GM18517 (cell line): ENCODE data around the gene GJB2.

Source experiments
- ATAC-seq: cut with Tn5 transposase; IDR thresholded peaks from one replicate; pipeline ENCODE4 v1.9.1; 2021; ENCODE audit warnings: mild to moderate bottlenecking, moderate library complexity; ENCODE audit not compliant: unreplicated experiment

GJB2 gene

GRCh38 chr13:20142927-20143480, 49.7 kb downstream of the GJB2 start:
- ATAC-seq, result no peak

DNA sequence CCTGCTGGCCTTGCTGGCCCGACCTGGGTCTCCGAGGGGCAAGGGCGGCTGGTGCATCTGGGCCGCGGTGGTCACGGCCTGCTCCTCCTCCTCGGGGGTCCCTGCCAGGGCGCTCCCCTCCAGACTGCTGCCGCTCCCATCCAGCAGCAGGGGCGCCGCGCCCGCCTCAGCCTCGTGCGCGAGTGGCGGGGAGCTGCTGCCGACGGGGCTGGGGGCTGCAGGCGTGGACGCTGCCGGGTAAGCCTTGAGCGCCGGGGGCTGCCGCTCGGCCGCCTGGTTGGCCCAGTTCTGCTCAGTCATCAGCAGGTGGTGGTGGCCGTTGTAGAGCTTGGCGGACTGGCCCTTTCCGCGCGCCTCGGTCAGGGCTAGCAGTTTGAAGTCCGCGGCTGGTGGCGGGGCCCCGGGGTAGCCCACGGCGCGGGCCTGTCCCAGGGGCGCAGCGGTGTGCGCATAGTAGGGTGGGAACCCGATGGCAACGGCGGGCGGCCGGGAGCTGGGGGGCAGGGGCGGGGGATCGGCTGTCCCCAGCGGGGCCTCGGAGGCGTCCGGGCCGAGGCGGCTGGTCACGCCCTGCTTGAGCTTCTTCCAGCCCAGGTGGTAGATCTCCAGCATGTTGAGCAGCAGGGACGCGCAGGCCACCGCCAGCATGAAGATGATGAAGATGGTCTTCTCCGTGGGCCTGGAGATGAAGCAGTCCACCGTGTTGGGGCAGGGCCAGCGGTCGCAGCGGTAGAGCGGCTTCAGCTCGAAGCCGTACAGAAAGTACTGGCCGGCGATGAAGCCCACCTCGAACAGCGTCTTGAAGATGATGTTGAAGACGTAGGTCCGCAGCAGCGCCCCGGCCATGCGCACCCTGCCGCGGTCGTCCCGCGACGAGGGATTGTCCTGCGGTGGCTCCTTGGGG, 50.5 kb downstream of the GJB2 start:
- ATAC-seq, result no peak

DNA sequence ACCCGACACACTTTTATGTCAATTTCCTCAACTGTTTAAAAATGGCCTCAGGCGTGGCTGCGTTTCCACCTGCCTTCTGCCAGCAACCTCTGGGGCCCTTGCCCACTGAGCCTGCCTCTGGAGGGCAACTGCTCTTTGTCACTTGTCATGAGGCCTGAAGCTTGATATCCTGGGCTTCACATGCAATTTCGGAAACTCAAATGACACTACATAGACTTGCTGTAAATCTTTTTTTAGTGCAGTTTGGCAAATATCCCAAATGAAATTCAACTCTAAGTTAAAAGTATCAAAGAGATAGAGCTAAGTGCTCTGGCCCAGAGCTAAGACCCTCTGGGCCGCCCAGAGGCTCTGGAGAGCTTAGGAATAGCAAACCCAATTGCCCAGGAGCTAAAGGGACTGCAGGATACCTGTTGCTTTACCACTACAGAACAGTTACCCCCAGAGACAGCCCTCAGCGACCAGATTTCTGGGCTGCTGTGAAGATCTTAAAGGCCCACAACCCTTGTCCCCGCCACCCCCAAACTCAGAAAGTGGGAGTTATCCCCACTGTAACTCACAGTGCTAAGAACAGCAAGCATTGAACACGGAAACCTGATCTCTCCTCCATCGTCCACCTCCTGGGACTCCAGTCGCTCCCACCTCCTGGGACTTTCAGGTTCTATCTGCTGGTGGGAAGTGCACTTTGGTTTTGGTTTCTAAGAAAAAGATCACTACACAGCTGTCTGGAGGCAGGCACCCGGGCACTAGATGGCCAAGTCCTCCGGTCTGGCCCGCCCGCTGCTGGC, 51.3 kb downstream of the GJB2 start:
- ATAC-seq, result no peak

DNA sequence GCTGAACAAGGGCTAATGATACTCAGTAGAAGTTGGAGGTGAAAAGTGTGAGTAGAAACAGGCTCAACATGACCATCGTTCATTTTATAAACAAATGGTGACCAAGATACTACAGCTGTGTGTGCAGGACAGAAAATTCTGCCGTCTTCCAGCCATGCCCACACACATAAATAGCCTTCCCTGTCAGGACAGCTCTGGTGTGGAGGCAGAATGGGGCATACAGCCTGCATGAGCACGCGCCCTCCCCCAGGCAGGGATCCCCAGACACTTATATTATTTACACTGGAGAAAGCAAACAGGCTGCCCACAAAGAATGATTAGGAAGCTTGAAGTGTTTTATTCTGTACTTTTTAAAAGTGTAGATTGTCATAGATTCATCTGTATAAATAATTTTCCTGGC, 52.3 kb downstream of the GJB2 start:
- no peak for ATAC-seq

DNA sequence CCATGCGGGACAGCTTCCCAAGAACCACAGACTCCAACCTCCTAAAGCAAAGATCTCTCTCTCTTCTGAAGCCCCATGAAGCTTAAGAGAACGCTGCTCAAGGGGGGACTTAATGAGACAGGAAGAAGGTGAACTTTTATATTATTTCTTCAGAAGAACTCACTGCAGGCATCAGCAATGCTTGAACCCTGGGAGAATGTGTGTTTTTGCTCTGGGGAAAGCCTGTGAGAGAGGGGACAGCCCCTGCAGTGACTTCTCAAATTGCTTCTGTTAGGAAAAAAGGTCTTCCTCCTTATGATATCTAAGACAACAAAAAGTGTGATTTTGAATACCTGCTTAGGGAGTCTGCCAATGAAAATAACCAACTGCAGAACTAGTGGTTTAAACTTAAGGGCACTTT, 54.9 kb downstream of the GJB2 start:
- no peak for ATAC-seq
